ENCODE data around the gene GTPBP1. TPM values are rescaled to one million over a fixed set of nuclear protein-coding genes. Genes with fewer than 3 reads are reported as not detected.

GTPBP1 gene
- total RNA-seq, 4 donors from 2014 or later, result 46.0 to 72.0 (median 56.6) TPM

GRCh38 chr22:38782402-38783094 lies 76.8 kb downstream of the GTPBP1 start:
- Histone ChIP-seq H3K36me3 (peaks cover 0 to 38% (median 0%) of the 10 kb centered on the region in 3 donors), H3K27me3 (no peaks in the 10 kb centered on the region), H3K9me3 (no peaks in the 10 kb centered on the region), H3K4me3 (no peak overlapping the region), H3K4me1 (peaks cover 0 to 25% (median 11%) of the 10 kb centered on the region in 4 donors), H3K27ac (peak overlapping the region in 2 of 4 donors; percentile 38 to 63)
- DNase-seq (ENCODE audit: low spot score in 2 of 2), result no peak
- TF ChIP-seq CTCF (IDR thresholded peaks at IDR 0.05) (no peak), POLR2A (IDR thresholded peaks at IDR 0.05) (no peak), EP300 (IDR thresholded peaks at IDR 0.05) (no peak)
- WGBS, 2 donors, result 48 to 58% methylated on average over 13 of the region's 13 CpGs

Small RNA genes within 50 kb of the gene (small RNA-seq; reads per million reads assigned to genes)
- not detected for gene AL021707.8

Other genes with a start within 250 kb of the GTPBP1 start
- gene KDELR3, start 237.8 kb upstream of the GTPBP1 start, total RNA-seq, result 10 to 100 TPM in 3 of 4 donors, 1 to 10 TPM in 1; 6.1 to 18.0 (median 10.6) TPM
- gene DDX17, start 199.6 kb upstream of the GTPBP1 start, total RNA-seq, result 100 to 1,000 TPM; 734 to 934 (median 864) TPM
- gene DMC1, start 135.8 kb upstream of the GTPBP1 start, total RNA-seq, result 10 to 100 TPM in 1 of 4 donors, 1 to 10 TPM in 3; 2.1 to 10.8 (median 4.5) TPM
- gene FAM227A, start 49.6 kb upstream of the GTPBP1 start, total RNA-seq, result 10 to 100 TPM in 2 of 4 donors, 1 to 10 TPM in 2; 1.3 to 10.2 (median 6.7) TPM
- 10 to 100 TPM; 13.5 to 24.3 (median 17.8) TPM for gene CBY1, start 49.3 kb upstream of the GTPBP1 start, total RNA-seq
- 10 to 100 TPM; 23.1 to 28.5 (median 27.1) TPM for gene TOMM22, start 24.0 kb upstream of the GTPBP1 start, total RNA-seq
- gene JOSD1, start 5.0 kb upstream of the GTPBP1 start, total RNA-seq, result 10 to 100 TPM; 50.7 to 86.4 (median 76.0) TPM
- gene SUN2, start 50.1 kb downstream of the GTPBP1 start, total RNA-seq, result 1,000 to 10,000 TPM in 1 of 4 donors, 100 to 1,000 TPM in 3; 640 to 1,234 (median 846) TPM
- gene DNAL4, start 88.2 kb downstream of the GTPBP1 start, total RNA-seq, result 10 to 100 TPM; 14.7 to 17.7 (median 17.1) TPM
- 10 to 100 TPM in 1 of 4 donors, 1 to 10 TPM in 3; 7.5 to 12.3 (median 8.4) TPM for gene NPTXR, start 138.1 kb downstream of the GTPBP1 start, total RNA-seq
- 10 to 100 TPM; 50.0 to 78.0 (median 56.8) TPM for gene CBX6, start 166.3 kb downstream of the GTPBP1 start, total RNA-seq